ENCODE measurements around the gene PEAK1. TPM values are rescaled to one million over a fixed set of nuclear protein-coding genes. Genes with fewer than 3 reads are reported as not detected.
A peak's percentile ranks its signal among the peaks of the same experiment; 100 is the strongest.

Gene PEAK1
- total RNA-seq, 4 donors from 2014 or later = 78.3 to 112 (median 95.2) TPM

DNA sequence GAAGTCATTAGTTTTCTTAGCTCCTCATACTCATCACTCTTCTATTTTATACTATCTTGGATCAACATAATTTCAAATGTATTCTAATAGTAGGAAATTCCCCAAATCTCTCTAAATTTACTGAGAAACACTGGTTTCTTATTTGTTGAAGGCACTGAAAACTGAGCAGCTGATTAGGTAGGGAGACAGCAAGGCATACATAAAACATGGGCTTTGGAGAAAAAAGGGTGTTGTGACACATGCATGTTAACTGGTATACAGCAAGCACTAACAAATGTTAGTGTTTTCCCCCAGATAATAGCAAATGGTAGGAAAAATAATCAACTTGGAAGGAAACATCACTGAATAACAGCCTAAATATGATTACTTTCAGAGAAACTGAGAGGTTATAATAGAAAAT, 223.5 kb downstream of the PEAK1 start:
- H3K27ac ChIP-seq = no peak overlapping the region
- no peaks in the 10 kb centered on the region for H3K27me3 ChIP-seq
- H3K9me3 ChIP-seq = peaks cover 0 to 12% (median 5%) of the 10 kb centered on the region in 4 donors
- peaks cover 0 to 26% (median 0%) of the 10 kb centered on the region in 3 donors for H3K36me3 ChIP-seq
- no peaks in the 10 kb centered on the region for H3K4me1 ChIP-seq
- H3K4me3 ChIP-seq = no peak overlapping the region
- DNase-seq (ENCODE audit: low spot score in 2 of 2) = no peak
- TF ChIP-seq, protein P1, sequence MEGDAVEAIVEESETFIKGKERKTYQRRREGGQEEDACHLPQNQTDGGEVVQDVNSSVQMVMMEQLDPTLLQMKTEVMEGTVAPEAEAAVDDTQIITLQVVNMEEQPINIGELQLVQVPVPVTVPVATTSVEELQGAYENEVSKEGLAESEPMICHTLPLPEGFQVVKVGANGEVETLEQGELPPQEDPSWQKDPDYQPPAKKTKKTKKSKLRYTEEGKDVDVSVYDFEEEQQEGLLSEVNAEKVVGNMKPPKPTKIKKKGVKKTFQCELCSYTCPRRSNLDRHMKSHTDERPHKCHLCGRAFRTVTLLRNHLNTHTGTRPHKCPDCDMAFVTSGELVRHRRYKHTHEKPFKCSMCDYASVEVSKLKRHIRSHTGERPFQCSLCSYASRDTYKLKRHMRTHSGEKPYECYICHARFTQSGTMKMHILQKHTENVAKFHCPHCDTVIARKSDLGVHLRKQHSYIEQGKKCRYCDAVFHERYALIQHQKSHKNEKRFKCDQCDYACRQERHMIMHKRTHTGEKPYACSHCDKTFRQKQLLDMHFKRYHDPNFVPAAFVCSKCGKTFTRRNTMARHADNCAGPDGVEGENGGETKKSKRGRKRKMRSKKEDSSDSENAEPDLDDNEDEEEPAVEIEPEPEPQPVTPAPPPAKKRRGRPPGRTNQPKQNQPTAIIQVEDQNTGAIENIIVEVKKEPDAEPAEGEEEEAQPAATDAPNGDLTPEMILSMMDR (IDR thresholded peaks at IDR 0.05) = no peak
- TF ChIP-seq POLR2A (IDR thresholded peaks at IDR 0.05) = no peak
- no peak for TF ChIP-seq EP300 (IDR thresholded peaks at IDR 0.05)

DNA sequence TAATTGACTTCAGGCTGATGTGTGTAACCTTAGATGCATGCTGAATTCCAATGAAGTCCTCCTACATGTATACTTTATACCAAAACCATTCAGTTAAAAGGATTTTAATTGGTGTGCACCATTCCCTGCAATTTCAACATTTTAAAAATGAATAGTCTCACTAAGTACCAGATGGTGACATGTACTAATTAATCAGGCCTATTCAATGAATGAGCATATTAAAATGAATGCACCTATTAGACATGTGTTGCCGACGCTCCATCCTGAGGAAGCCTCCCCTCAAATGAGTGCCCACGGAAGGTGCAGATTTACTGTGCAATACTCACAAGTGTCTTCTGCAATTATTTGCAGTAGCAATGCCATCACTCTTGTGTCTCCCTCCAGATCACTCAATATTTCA, 224.3 kb downstream of the PEAK1 start:
- H3K36me3 ChIP-seq = peaks cover 0 to 26% (median 0%) of the 10 kb centered on the region in 3 donors
- H3K4me3 ChIP-seq = no peak overlapping the region
- peaks cover 0 to 12% (median 5%) of the 10 kb centered on the region in 4 donors for H3K9me3 ChIP-seq
- no peak overlapping the region for H3K27ac ChIP-seq
- no peaks in the 10 kb centered on the region for H3K4me1 ChIP-seq
- no peak for DNase-seq (ENCODE audit: low spot score in 2 of 2)
- no peaks in the 10 kb centered on the region for H3K27me3 ChIP-seq
- whole genome bisulfite sequencing, 2 donors = 94 to 95% methylated on average over 3 of the region's 3 CpGs
- TF ChIP-seq POLR2A (IDR thresholded peaks at IDR 0.05) (no peak), EP300 (IDR thresholded peaks at IDR 0.05) (no peak)
- TF ChIP-seq, protein P1 (IDR thresholded peaks at IDR 0.05) = no peak

DNA sequence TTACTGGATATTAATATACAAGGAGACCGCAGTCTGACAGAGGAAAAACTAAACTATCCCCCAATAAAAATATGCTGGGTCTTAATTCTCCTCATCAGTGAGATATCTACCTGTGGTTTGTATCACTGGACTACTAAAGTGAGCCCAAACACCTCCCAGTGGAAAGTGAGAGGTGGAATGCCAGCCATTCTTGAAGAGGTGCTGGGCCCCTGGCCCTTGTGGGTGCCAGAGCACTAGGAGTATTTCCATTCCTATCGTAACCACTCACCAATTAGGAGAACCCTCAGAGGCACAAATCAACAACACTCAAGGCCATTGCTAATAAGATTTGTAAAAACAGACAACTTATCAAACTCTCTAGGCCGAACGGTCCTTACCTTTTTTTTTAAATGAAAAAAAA, 227.5 kb downstream of the PEAK1 start:
- no peak for DNase-seq (ENCODE audit: low spot score in 2 of 2)
- Histone ChIP-seq H3K36me3 (no peaks in the 10 kb centered on the region), H3K27ac (no peak overlapping the region), H3K9me3 (no peaks in the 10 kb centered on the region), H3K4me3 (no peak overlapping the region), H3K27me3 (no peaks in the 10 kb centered on the region), H3K4me1 (peaks cover 0 to 25% (median 5%) of the 10 kb centered on the region in 4 donors)
- 80 to 89% methylated on average over 4 of the region's 4 CpGs for WGBS, 2 donors
- no peak for TF ChIP-seq EP300 (IDR thresholded peaks at IDR 0.05)
- TF ChIP-seq POLR2A (IDR thresholded peaks at IDR 0.05) = no peak
- TF ChIP-seq, protein P1 (IDR thresholded peaks at IDR 0.05) = no peak

DNA sequence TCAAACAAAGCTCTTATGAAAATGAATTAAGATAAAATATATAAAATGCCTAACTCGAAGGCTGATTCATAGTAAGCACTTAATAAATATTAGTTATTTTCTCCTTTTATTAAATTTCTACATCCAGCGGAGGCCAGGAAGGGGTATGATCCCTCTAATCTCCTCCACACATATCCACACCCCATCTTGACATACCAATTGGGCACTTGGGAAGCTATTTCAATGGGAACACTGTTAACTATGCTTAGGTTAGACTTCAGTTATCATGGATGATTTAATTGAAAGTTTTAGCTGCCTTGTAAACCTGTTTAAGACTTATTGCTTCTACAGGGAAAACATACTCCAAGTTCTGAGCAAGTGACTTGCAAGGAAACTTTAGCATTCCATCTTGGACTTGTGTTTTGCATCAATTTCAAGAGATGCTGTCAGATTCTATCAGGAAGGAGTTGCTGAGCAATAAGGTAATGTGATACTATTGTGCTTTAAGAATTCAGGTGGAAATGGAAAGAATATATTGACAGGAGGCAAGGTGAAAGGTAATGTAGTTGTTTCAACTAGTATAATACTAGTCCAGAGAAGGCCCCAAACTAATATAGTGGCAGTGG, 228.6 kb downstream of the PEAK1 start:
- peaks cover 0 to 35% (median 12%) of the 10 kb centered on the region in 4 donors for H3K4me1 ChIP-seq
- no peak for DNase-seq (ENCODE audit: low spot score in 2 of 2)
- no peak overlapping the region for H3K27ac ChIP-seq
- 88 to 95% methylated on average over 2 of the region's 2 CpGs for WGBS, 2 donors
- H3K36me3 ChIP-seq = no peaks in the 10 kb centered on the region
- no peak overlapping the region for H3K4me3 ChIP-seq
- no peaks in the 10 kb centered on the region for H3K27me3 ChIP-seq
- H3K9me3 ChIP-seq = no peaks in the 10 kb centered on the region
- TF ChIP-seq EP300 (IDR thresholded peaks at IDR 0.05) (no peak), POLR2A (IDR thresholded peaks at IDR 0.05) (no peak)
- TF ChIP-seq, protein P1 (IDR thresholded peaks at IDR 0.05) = no peak

DNA sequence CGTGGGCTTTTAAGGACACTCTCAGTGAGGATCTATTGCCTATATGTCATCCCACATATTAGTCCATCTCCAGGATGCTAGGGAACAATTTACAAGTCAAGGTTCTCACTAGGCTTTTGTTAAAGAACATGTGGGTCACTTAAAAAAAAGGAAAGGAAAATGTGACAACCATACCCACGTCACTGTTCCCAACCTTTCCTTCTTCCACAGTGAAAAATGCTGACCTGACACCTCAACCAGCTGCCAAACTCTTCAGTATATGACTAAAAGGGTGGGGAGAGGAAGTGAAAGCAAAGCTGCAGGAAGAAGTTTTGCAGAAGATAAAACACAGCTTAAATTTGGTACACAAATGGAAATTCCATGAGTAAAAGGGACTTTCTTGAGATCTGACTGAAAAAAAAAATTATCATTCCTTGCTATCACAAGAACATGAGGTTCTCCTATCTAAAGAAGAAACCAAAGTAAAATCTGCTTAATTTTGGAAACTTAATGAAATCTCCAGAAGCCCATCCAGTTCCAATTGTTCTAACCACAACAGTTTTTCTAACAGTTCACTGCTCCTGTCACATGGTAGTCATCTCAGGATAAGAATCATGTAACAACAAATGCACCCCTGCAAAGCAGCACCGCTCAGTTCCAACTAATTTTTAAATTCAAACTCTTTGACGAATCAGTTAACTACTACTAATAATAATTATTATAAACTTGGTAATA, 232.0 kb downstream of the PEAK1 start:
- no peaks in the 10 kb centered on the region for H3K9me3 ChIP-seq
- DNase-seq (ENCODE audit: low spot score in 2 of 2) = peak; percentile 20 to 58
- peaks cover 0 to 47% (median 12%) of the 10 kb centered on the region in 4 donors for H3K4me1 ChIP-seq
- no peaks in the 10 kb centered on the region for H3K27me3 ChIP-seq
- TF ChIP-seq, protein P1 (IDR thresholded peaks at IDR 0.05) = no peak
- TF ChIP-seq POLR2A (IDR thresholded peaks at IDR 0.05) = no peak
- peak; percentile 93 to 96 for TF ChIP-seq EP300 (IDR thresholded peaks at IDR 0.05)
- no peaks in the 10 kb centered on the region for H3K36me3 ChIP-seq
- H3K27ac ChIP-seq = peak overlapping the region in 3 of 4 donors; percentile 48 to 81 (median 81)
- WGBS, 2 donors = 57 to 61% methylated on average over 4 of the region's 4 CpGs
- H3K4me3 ChIP-seq = no peak overlapping the region
